HG03457 (cell line): Measurements from ENCODE around the gene SERPINH1.

Source experiments
- ATAC-seq: cut with Tn5 transposase; IDR thresholded peaks from one replicate; pipeline ENCODE4 v1.9.1; 2021; ENCODE audit warnings: moderate number of reproducible peaks; ENCODE audit not compliant: unreplicated experiment

Gene SERPINH1

DNA sequence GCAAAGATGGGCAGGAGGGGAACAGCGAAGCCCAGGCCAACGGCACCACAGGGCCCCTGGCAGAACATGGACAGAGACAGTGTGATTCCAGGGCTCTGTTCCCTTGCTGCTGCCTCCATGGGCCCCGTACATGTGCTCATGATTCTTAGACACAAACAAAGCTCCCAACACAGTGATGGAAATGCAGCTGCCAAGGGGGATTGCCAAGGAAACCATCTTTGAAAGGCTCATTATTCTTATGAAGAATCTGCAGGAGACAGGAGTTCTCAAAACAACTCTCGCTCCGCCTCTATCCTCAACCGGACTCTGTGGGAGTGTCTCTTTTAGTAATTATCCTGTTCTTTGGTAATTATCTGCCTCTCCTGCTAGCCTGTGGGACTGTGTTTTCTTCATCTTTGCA, 32.2 kb downstream of the SERPINH1 start:
- ATAC-seq = no peak

DNA sequence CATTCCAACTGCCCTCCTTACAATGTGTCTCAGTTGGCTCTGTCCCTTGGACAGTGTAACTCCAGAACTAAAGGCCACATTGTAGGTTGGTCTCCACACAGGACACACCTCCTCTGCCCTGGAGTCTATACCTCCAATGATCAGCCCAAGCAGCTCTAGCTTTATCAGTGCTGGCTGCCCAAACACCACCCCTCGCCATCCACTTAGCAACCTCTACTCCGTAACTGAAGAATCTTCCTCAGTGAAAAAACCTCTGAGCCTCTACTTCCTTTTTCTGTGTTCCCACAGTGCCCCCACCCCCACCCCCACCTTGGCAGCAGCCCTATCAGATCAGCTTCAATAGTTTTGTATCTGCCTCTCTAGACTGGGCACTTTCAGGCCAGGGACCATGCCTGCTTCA, 33.4 kb downstream of the SERPINH1 start:
- no peak for ATAC-seq

DNA sequence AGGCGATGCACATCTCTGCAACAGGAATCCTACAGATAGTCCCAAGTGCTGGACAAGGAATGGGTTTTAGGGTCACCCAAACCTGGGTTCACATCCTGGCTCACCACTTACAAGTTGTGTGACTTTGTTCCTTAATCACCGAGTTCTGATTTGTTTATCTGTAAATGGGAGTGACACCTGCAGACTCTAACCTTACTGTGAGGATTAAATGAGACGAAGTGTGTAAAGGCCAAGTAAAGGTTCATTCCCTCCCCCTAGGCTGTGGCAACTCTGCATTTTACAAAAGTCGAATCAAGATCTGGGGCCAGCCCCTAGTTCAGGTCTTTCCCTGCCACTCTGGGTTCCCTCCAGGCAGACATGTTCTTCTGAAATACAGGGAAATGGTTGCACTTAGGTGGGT, 34.9 kb downstream of the SERPINH1 start:
- ATAC-seq = no peak

DNA sequence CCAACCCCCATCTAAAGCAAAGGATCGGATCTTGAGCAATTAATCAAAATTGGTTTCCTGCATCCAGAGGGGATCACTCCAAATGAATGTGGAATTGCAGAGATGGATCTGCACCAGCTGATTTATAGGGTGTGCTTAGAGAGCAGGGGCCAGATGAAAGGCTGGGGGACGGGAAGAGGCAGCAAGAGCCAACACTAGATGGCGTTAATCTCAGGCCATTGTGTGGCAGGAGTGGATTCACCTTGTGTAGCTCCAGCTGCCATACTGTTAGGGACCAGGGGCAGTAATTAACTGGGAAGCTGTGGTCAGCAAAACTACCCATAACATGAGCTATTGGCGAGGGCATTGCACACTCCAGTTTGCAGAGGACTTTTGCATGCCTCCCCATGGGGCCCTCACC, 35.6 kb downstream of the SERPINH1 start:
- no peak for ATAC-seq

DNA sequence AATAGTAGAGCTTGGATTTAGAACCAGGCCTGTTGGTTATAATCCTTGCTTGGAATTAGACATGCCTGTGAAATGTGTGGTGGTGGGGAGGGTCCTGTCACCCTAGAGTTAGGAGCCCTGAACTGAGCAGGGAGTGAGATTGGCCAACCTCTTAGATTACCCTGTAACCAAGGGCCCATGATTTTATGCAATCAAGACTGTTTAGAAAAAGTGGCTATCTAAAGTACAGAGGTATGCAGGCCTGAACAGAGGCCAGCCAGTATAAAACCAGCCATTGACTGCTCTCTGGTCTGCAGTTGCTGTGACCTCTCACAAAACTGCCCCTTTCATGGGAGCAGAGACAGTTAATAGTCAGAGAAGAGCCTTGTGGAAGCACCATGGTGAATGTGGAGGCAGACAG, 36.2 kb downstream of the SERPINH1 start:
- ATAC-seq = no peak

DNA sequence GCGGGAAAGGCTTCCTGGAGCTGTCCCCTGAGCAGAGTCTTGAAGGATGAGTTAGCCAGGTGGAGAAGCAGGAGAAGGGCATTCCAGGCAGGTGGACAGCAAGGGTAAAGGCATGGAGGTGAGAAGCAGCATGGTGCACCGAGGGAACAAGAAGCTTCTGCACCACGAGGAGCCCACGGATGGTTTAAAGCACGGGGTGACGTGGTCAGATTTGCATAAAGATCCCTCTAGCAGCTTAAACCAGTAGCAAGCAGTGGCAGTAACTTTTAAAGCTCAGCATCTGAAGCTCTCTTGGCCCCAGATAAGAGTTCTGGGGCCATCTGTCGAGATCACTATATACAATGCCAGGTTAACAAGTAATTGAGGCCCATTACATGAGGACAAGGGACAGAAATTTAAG, 36.8 kb downstream of the SERPINH1 start:
- ATAC-seq = no peak

DNA sequence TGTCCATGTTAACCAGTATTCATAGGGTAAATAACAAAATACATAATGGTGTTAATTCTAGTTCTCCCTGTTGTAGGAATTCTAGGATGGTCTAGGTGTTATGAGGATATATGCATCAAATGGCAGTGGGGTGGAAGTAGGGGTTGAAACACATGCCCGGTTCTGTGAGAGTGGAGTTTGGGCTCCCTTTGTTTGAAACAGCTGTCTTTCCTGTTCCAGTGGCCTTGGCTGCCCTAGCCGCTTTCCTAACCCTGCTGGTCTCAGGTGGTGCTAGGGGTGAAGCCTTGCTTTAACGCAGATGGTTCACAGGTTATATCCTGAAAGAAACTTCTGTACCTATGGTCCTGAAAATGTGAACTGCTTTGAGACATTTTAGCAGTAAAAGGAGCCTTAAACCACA, 38.3 kb downstream of the SERPINH1 start:
- no peak for ATAC-seq

DNA sequence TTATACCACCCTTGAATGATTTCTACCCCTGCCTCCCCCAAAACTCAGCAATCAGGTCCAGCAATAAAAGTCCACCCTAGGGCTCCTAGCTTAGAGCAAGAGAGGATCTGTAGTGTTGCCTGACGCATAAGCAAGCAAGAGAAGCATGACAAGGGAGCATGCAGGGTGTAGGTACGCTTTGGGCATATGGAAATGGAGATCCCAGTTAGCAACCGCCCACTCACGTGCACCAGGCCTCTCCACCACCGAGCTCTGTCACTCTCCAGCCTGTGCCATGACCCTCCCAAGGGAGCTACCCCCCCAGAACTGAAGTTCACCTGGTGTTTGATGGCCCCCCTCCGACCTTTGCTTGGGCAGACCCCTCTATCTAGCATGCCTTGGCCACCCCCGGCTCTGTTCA, 39.4 kb downstream of the SERPINH1 start:
- no peak for ATAC-seq

DNA sequence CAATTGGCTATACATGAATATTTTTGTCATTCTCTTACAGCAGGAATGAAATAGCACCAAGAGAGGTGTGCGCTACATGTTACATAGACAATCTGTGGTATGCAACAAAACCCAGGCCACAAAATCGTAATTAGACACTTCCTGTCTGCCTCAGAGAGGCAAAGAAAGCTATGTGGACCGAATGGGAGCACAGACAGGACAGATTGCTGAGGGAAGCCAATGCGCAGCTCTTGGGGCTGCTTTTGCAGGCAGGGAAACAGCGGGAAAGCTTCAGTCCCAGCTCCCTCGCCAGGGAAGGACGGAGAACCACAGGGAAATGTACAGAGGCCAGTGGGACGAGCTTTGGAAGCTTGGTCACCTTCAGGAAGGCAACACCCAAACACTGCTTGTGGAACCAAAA, 40.9 kb downstream of the SERPINH1 start:
- no peak for ATAC-seq

DNA sequence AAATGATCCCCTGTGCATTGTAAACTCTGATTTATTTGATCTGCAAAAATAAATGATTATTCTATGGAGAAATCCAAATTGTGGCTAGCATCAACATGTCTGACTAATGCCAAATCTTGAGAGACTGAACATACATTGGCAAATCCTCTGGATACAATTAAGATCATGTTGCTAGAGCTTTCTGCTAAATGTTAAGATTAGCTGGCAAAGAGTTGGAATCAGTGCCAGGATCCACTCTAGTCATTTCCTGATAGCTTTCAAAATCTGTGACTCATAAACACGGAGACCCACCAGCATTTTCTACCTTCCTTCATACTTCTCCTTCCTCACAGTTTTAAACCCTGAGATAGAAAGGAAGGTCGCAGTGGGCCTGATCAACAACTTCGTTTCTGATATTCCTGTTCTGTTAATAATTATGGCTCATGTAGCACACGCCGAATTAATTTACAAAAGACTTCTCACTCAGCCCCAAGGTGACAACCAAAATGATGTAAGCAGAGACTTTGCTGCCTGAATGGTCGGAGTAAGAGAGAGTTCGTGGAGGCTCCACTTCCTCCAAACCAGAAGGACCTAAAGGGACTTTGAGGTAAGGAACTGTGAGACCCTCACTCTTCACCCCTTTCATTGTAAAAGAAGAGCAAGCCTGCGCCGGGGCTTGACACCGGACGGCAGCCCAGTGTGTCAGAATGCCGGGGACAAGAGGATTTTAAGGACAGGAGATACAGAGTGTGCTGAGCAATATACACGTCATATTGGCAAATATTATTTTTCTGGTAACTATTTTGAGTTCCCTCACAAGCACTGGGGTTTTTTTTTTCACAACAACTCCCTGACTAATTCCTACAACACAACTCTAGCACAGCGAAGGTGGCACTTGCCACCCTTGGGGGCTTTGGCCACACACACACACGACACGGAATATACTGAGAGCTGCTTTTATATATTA, 42.0 kb downstream of the SERPINH1 start:
- no peak for ATAC-seq

DNA sequence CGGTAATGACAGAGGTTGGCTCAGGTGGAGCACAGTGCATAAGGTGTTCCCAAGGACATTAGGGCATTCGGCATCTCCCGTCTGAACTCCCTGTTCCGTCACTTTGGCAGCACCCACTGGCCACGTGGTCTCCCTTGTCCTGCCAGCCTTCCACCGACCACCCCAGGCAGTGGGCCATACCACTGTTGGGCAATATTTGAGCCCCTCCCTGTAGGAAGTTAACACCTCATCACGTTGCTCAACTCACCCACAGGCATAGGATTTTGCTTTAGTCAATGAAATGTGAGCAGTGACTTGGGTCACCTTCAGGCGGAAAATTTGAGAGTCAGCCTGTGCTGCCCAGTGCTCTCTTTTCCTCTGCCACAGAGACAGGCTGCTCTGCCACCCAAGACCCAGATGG, 44.0 kb downstream of the SERPINH1 start:
- no peak for ATAC-seq

DNA sequence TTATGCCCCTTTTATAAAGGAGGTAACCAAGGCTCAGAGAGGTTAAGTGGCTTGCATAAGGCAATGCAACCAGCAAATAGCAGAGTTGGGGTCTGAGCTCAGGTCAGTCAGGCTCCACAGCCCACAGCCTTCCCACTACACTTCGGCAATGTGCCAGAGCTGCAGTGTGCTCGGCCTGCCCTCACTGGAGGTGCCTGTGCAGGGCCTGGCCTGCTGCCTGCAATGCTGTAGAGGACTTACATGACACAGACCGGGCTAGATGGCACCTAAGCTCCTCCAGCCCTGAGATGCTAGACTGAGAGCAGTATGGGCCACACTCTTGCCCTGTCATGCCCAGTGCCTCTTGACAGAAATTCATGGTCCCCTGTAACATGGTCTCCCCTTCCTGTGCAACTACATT, 49.8 kb downstream of the SERPINH1 start:
- no peak for ATAC-seq

DNA sequence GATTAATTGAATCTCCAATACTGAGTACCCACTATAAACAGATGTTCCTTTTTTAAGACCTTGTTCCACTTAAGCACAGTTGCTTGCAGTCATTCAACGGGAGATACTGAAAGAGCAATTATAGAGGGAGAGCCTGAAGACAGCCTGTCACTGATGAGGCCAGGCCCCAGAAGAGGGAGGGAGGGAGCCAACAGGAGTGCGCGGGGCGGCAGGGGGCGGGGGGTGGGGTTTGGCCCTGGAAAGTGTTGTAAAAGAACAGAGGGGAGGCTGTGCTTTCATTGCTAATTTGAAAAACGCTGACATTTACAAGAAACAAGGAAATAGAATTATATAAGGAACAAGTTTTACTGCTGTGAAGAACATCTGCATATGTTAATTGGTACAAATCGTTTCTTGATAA, 53.7 kb downstream of the SERPINH1 start:
- no peak for ATAC-seq

DNA sequence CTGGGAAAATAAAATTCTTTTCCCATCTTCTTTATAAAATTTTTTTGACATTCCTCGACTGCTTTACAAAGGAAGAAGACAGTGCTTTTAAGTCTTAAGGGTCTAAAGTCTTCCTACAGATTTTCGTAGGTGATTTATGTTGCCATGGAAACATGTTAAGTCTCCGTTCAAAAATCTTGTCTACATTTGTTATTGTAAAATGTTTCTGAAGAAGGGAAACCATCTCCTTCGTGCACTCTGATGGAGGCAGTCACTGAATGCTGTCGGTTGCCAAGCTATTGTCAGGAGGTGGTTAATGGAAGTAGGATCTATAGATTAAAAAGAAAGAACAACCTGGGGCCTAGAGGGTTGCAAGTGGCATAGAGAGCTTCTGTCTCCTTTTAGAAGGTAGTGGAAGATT, 54.2 kb downstream of the SERPINH1 start:
- ATAC-seq = no peak
